GM13977 (cell line): ENCODE measurements around the gene LIMS1.
"Not testable (repeated sequence)": the region's sequence is repeated elsewhere in the genome, so short reads cannot be mapped to it uniquely, and the experiment has no call there.

Experiments used
- DNase-seq: peaks from one replicate; pipeline ENCODE4 v3.0.0; 2012; ENCODE audit warnings: low spot score
- in situ Hi-C: fragments of 300-500 bp; cut with MboI; formaldehyde crosslinking; loops from one replicate; pipeline ENCODE4 v1.12.0; 2022; ENCODE audit warnings: low sequenced_read_pairs, low pct_unique_long_range_greater_than_20kb, mixed read lengths, inconsistent platforms; ENCODE audit not compliant: unreplicated experiment
- TF ChIP-seq, protein P1 (sequence below): IDR thresholded peaks from 2 replicates; pipeline ENCODE4 v1.5.1; 2012; ENCODE audit warnings: mild to moderate bottlenecking, control low read depth; ENCODE audit not compliant: insufficient read depth; ENCODE audit errors: extremely low read depth, missing control alignments

The LIMS1 gene, protein sequence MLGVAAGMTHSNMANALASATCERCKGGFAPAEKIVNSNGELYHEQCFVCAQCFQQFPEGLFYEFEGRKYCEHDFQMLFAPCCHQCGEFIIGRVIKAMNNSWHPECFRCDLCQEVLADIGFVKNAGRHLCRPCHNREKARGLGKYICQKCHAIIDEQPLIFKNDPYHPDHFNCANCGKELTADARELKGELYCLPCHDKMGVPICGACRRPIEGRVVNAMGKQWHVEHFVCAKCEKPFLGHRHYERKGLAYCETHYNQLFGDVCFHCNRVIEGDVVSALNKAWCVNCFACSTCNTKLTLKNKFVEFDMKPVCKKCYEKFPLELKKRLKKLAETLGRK

DNA sequence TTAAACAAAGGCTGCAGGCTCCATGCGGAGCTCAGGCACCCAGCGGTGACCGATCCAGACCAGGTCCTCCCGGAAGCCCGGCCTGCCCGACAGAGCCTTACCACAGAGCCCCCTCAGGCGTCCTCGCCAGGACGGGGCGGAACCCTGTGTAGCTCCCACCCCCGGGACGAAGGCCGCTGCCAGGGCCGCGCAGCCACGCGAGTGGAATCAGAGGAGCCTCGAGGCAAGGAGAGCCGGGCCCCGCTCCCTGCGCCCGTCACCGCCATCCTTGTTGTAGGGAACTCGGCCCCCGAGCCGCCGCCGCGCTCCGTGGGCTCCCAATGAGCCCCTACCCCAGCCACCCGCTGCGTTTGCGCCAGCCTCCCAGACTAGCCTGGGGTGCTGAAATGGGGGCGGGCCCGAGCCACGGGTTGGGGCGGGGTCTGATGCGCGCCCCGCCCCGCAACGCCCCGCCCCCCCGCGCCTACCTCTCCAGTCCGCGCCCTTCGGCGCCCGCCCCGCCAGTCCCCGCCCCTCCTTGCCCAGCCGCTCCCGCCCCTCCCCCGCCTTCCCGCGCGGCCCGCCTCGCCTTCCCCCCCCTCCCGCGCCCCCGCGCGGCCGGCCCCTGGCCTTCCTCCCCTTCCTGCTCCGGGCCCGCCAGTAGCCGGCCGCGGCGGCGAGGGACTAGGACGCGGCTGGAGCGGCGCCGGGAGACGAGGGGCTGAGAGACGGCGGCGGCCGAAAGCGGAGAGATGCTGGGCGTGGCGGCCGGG, at the start of gene LIMS1:
TSS of gene LIMS1 (plus strand) at position 639 of the 752 bp plus-strand sequence. CDS start at position 732, 93 bp downstream.
- in situ Hi-C loops, result no loop called here
- TF ChIP-seq, protein P1, sequence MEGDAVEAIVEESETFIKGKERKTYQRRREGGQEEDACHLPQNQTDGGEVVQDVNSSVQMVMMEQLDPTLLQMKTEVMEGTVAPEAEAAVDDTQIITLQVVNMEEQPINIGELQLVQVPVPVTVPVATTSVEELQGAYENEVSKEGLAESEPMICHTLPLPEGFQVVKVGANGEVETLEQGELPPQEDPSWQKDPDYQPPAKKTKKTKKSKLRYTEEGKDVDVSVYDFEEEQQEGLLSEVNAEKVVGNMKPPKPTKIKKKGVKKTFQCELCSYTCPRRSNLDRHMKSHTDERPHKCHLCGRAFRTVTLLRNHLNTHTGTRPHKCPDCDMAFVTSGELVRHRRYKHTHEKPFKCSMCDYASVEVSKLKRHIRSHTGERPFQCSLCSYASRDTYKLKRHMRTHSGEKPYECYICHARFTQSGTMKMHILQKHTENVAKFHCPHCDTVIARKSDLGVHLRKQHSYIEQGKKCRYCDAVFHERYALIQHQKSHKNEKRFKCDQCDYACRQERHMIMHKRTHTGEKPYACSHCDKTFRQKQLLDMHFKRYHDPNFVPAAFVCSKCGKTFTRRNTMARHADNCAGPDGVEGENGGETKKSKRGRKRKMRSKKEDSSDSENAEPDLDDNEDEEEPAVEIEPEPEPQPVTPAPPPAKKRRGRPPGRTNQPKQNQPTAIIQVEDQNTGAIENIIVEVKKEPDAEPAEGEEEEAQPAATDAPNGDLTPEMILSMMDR, result peak; percentile 1
- peak; percentile 97 for DNase-seq

DNA sequence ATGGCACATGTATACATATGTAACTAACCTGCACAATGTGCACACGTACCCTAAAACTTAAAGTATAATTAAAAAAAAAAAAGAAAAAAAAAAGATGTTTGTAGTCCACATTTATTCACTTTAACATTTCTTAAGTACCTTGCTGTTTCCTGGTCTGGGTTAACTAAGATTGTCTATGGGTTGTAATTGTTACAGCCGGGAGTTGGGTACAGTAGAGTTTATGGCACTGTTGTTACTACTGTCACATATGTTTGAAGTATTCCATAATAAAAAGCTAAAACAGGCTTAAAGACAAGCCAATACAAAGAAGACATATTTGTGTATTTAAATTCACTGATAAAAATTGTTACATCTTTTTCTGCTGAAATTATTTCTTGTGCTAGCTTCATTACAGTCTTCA, 49.0 kb upstream of the LIMS1 start:
- TF ChIP-seq, protein P1, result no peak
- in situ Hi-C loops, result no loop called here
- no peak for DNase-seq

- in situ Hi-C loops, result no loop called here
- TF ChIP-seq, protein P1, result no peak
- no peak for DNase-seq
These were observed 43.7 kb upstream of the LIMS1 start for GRCh38 chr2:108490506-108491122.

- in situ Hi-C loops, result no loop called here
- DNase-seq, result no peak
- TF ChIP-seq, protein P1, result no peak
These were observed 42.4 kb upstream of the LIMS1 start for GRCh38 chr2:108491848-108492247.

DNA sequence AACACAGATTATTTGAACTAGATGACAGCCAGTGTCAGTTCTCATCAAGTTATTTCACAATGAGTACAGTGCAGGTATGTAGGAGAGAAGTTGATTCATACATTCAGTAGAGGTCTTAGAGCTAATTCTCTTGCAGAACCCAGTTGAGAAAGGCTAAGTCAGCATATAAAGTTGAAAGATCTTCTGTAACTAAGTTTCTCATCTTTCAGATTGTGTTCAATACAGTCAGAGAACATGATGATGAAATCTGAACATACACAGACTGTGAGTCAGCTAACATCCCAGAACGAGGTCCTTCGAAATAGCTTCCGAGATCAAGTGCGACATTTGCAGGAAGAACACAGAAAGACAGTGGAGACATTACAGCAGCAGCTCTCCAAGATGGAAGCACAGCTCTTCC, 41.9 kb upstream of the LIMS1 start:
- no peak for DNase-seq
- in situ Hi-C loops, result no loop called here
- TF ChIP-seq, protein P1, result no peak

DNA sequence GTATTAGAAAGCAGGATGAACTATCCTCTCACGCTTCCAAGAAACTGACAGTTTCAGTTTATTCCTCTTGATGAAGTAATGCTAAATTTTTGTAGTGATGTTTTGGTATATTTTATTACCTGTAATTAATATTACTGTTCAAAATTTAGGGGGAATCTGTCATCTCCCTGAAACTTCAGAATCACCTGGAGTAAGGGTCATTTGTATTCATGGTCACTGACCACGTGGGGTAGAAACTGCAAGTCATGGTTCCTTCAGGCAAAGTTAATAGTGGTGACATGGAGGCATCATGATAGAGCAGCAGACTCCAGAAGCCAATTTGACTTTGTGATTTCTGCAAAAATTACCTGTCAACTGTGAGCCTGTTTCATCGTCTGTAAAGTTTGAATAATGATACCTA, 38.1 kb upstream of the LIMS1 start:
- DNase-seq, in situ Hi-C loops: not testable (repeated sequence)

GRCh38 chr2:108507620-108508019, 26.6 kb upstream of the LIMS1 start:
- DNase-seq, in situ Hi-C loops: not testable (repeated sequence)

GRCh38 chr2:108512431-108512830, 21.8 kb upstream of the LIMS1 start:
- DNase-seq, in situ Hi-C loops: not testable (repeated sequence)

DNA sequence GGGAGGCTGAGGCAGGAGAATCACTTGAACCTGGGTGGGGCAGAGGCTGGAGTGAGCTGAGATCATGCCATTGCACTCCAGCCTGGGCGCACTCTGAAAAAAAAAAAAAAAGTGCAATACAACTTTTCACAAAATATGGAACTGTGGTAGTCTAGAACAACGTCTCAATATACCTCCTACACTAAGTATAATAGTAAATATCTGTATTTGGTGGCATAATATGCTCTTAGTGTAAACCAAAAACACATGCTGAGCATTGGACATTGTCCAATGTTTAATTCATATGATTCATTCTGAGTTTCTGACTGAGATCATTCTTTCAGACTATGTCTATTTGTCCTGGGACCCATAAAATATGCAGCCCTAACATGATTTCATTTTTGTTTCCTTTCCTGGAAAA, 19.8 kb upstream of the LIMS1 start:
- in situ Hi-C loops, result not testable (repeated sequence)

DNA sequence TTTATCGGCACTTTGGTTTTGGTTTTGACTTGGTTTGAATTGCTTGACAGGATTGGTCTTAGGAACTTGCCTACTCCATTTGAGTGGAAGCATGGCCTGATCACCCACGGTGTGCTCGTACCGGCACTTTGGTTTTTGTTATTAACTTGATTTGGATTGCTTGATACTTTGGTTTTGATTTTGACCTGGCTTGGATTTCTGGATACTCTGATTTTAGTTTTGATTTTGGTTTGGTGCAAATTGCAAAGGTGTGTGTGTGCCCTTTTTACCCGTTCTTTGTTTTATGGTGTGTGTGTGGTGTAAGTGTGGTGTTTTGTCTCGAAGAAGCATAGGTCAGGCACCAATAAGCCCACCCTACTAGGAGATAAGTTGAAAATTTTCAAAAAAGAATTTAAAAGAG, 9.6 kb upstream of the LIMS1 start:
- in situ Hi-C loops, result not testable (repeated sequence)

More for the DNA sequence above, 19.8 kb upstream of the LIMS1 start:
- DNase-seq, result not testable (repeated sequence)

DNA sequence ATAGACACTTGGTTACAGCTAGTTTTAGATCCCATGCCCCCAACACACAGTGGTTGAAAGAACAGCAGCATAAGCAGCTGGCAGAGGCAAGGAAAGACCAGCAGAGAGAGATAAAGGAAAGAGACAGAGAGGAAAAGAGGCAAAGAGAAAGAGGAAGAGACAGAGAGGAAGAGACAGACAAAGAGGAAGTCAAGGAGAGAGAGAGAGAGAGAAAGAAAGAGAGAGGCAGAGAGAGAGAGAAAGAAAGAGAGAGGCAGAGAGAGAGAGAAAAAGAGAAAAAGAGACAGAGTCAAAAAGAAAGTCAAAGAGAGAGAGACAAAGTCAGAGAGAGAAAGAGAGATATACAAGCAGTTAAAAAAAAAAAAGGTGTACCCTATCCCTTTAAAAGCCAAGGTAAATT, 9.0 kb upstream of the LIMS1 start:
- in situ Hi-C loops, DNase-seq: not testable (repeated sequence)

More for the DNA sequence above, 9.6 kb upstream of the LIMS1 start:
- DNase-seq, result not testable (repeated sequence)
